ENCODE measurements around the gene GRIK1.

- TF ChIP-seq CTCF (conservative IDR thresholded peaks at IDR 0.05) (no peak), ZFX (IDR thresholded peaks at IDR 0.05) (no peak)
These were observed 257.0 kb downstream of the GRIK1 start for GRCh38 chr21:29682800-29683199.

Data from C4-2B (cell line).